Esophagus muscularis mucosa (tissue), 4 donors: ENCODE measurements around the gene SLC6A8. TPM values are rescaled to one million over a fixed set of nuclear protein-coding genes. Genes with fewer than 3 reads are reported as not detected.
"Not testable (repeated sequence)": the region's sequence is repeated elsewhere in the genome, so short reads cannot be mapped to it uniquely, and the experiment has no call there.

Experiments used
- DNase-seq: peaks from one replicate; pipeline ENCODE4 v3.0.0-alpha.2; 2017; ENCODE audit errors: extremely low spot score
- H3K27ac ChIP-seq, 4 donors: fragments of 200-600 bp; sonication (generic); replicated peaks in 1 of 4; 1 replicate in 3 of 4; 2 replicates in 1 of 4; pipeline ENCODE4 v1.5.1; 2016 to 2019; ENCODE audit warnings: mild to moderate bottlenecking in 1 of 4
- H3K27me3 ChIP-seq, 4 donors: fragments of 200-600 bp; sonication (generic); one replicate each; pipeline versions ENCODE4 v1.5.1 to v1.6.0; 2016 to 2019
- H3K36me3 ChIP-seq, 4 donors: fragments of 200-600 bp; sonication (generic); one replicate each; pipeline ENCODE4 v1.5.1; 2016 to 2019
- H3K4me1 ChIP-seq, 4 donors: fragments of 200-600 bp; sonication (generic); one replicate each; pipeline ENCODE4 v1.5.1; 2016 to 2019
- H3K4me3 ChIP-seq, 4 donors: fragments of 200-600 bp; sonication (generic); 1 replicate in 2 of 4; 2 replicates in 2 of 4; pipeline ENCODE4 v1.5.1; 2016 to 2019; ENCODE audit warnings: mild to moderate bottlenecking in 4 of 4, moderate library complexity in 1 of 4
- H3K9me3 ChIP-seq, 4 donors: fragments of 200-600 bp; sonication (generic); 1 replicate in 3 of 4; 2 replicates in 1 of 4; pipeline ENCODE4 v1.5.1; 2016 to 2019
- CTCF ChIP-seq, 3 experiments: fragments of 200-600 bp in 2 of 3; fragments of 450-650 bp in 1 of 3; sonication (generic) in 2 of 3; IDR thresholded peaks; one replicate each; pipeline ENCODE4 v1.5.1; 2017 to 2019; ENCODE audit warnings: antibody characterized with exemption in 3 of 3, mild to moderate bottlenecking in 2 of 3, moderate library complexity in 1 of 3
- EP300 ChIP-seq: sonication (generic); formaldehyde crosslinking; IDR thresholded peaks from one replicate; pipeline ENCODE4 v1.6.1; 2017; ENCODE audit warnings: antibody characterized with exemption
- POLR2A ChIP-seq: fragments of 450-650 bp; IDR thresholded peaks from one replicate; pipeline ENCODE4 v1.6.1; 2017; ENCODE audit warnings: antibody characterized with exemption, moderate library complexity, mild to moderate bottlenecking, low read depth
- POLR2AphosphoS5 ChIP-seq, 2 donors: sonication (generic); formaldehyde crosslinking; IDR thresholded peaks; one replicate each; pipeline ENCODE4 v1.6.1; 2017; ENCODE audit warnings: antibody characterized with exemption in 2 of 2
- WGBS: methylation state at CpG from one replicate; pipeline ENCODE4 v1.1.5; 2018; 5-methylcytosine and 5-hydroxymethylcytosine counted together
- intact Hi-C: fragments of 100-400 bp; cut with DNase I; formaldehyde crosslinking; loops from one replicate; pipeline ENCODE4 v1.15.1; 2023
- small RNA-seq, 3 donors: library from RNA; depleted of rRNA; stranded (forward); fragments of <200 nt; gene quantifications; one replicate each; pipeline ENCODE3, GENCODE V24; 2016
- total RNA-seq, 4 donors: library from RNA; depleted of rRNA; stranded (reverse); fragments of >200 nt; gene quantifications; one replicate each; pipeline versions ENCODE4 v1.1.0 to v1.2.1, GENCODE V29; 2016

SLC6A8 gene
- total RNA-seq, 4 donors from 2014 or later: 41.7 to 62.3 (median 45.6) TPM

- H3K36me3 ChIP-seq: peaks cover 0 to 23% (median 9%) of the 10 kb centered on the region in 4 donors
- peak in 1 of 2 donors; percentile 38 for TF ChIP-seq POLR2AphosphoS5 (IDR thresholded peaks at IDR 0.05)
- peak overlapping the region; percentile 23 to 30 (median 26) for H3K4me3 ChIP-seq
- peaks cover 0 to 21% (median 19%) of the 10 kb centered on the region in 4 donors for H3K4me1 ChIP-seq
- H3K9me3 ChIP-seq, intact Hi-C loops, DNase-seq, H3K27me3 ChIP-seq: not testable (repeated sequence)
- peak overlapping the region; percentile 57 to 61 (median 58) for H3K27ac ChIP-seq
- 44% methylated on average over 6 of the region's 35 CpGs for WGBS
These were observed 55.9 kb downstream of the SLC6A8 start for GRCh38 chrX:153743468-153744209.

- H3K27ac ChIP-seq: peak overlapping the region; percentile 57 to 61 (median 58)
- no peaks in the 10 kb centered on the region for H3K27me3 ChIP-seq
- peak overlapping the region; percentile 23 to 30 (median 26) for H3K4me3 ChIP-seq
- no peak for DNase-seq
- WGBS: 31% methylated on average over 29 of the region's 38 CpGs
- no peaks in the 10 kb centered on the region for H3K9me3 ChIP-seq
- H3K36me3 ChIP-seq: peaks cover 0 to 19% (median 9%) of the 10 kb centered on the region in 4 donors
- peaks cover 0 to 21% (median 19%) of the 10 kb centered on the region in 4 donors for H3K4me1 ChIP-seq
- TF ChIP-seq POLR2AphosphoS5 (IDR thresholded peaks at IDR 0.05): no peak
- no peak for TF ChIP-seq EP300
- no peak for TF ChIP-seq CTCF (IDR thresholded peaks at IDR 0.05)
- no peak for TF ChIP-seq POLR2A
- intact Hi-C loops: no loop called here
These were observed 56.7 kb downstream of the SLC6A8 start for GRCh38 chrX:153744210-153745066.

GRCh38 chrX:153745067-153745433 is 57.3 kb downstream of the SLC6A8 start:
- H3K27me3 ChIP-seq, H3K9me3 ChIP-seq, H3K4me3 ChIP-seq, intact Hi-C loops, DNase-seq: not testable (repeated sequence)
- 75% methylated on average over 5 of the region's 12 CpGs for WGBS
- Histone ChIP-seq H3K36me3 (peaks cover 0 to 17% (median 8%) of the 10 kb centered on the region in 4 donors), H3K4me1 (peaks cover 0 to 21% (median 19%) of the 10 kb centered on the region in 4 donors), H3K27ac (peak overlapping the region in 1 of 4 donors; percentile 57)

Small RNAs within 50 kb of the gene (small RNA-seq; reads per million reads assigned to genes)
- gene RN7SL687P: 0 reads per million in 3 donors

Other genes with a start within 250 kb of the SLC6A8 start
- 1 to 10 TPM in 2 of 4 donors, under 1 TPM in 1, not detected in 1; 0.78 to 2.3 (median 1.2) TPM for gene TREX2, start 241.9 kb upstream of the SLC6A8 start, total RNA-seq
- 10 to 100 TPM; 23.4 to 25.8 (median 24.2) TPM for gene HAUS7, start 217.3 kb upstream of the SLC6A8 start, total RNA-seq
- 10 to 100 TPM; 16.6 to 77.8 (median 21.5) TPM for gene BGN, start 192.9 kb upstream of the SLC6A8 start, total RNA-seq
- gene ATP2B3, start 170.3 kb upstream of the SLC6A8 start, total RNA-seq: under 1 TPM; under 0.01 to 0.33 (median 0.21) TPM
- 10 to 100 TPM; 38.6 to 58.3 (median 49.8) TPM for gene CCNQ, start 88.8 kb upstream of the SLC6A8 start, total RNA-seq
- gene DUSP9, start 40.7 kb upstream of the SLC6A8 start, total RNA-seq: not detected
- gene PNCK, start 14.1 kb upstream of the SLC6A8 start, total RNA-seq: 10 to 100 TPM; 20.5 to 67.8 (median 26.0) TPM
- gene BCAP31, start 36.5 kb downstream of the SLC6A8 start, total RNA-seq: 100 to 1,000 TPM in 2 of 4 donors, 10 to 100 TPM in 2; 76.4 to 129 (median 101) TPM
- gene ABCD1, start 36.9 kb downstream of the SLC6A8 start, total RNA-seq: 10 to 100 TPM; 18.4 to 36.2 (median 25.1) TPM
- 10 to 100 TPM in 3 of 4 donors, 1 to 10 TPM in 1; 6.1 to 21.9 (median 17.6) TPM for gene PLXNB3, start 76.3 kb downstream of the SLC6A8 start, total RNA-seq
- gene SRPK3, start 93.1 kb downstream of the SLC6A8 start, total RNA-seq: 1 to 10 TPM in 2 of 4 donors, under 1 TPM in 2; 0.52 to 2.2 (median 1.1) TPM
- gene IDH3G, start 106.4 kb downstream of the SLC6A8 start, total RNA-seq: 10 to 100 TPM; 52.3 to 76.3 (median 70.3) TPM
- 100 to 1,000 TPM; 100 to 115 (median 109) TPM for gene SSR4, start 106.7 kb downstream of the SLC6A8 start, total RNA-seq
- gene PDZD4, start 142.6 kb downstream of the SLC6A8 start, total RNA-seq: 10 to 100 TPM; 20.0 to 48.4 (median 36.9) TPM
- gene L1CAM, start 198.2 kb downstream of the SLC6A8 start, total RNA-seq: 10 to 100 TPM; 22.4 to 47.9 (median 30.0) TPM
- 1 to 10 TPM; 1.2 to 7.6 (median 4.5) TPM for gene AVPR2, start 216.7 kb downstream of the SLC6A8 start, total RNA-seq
- gene ARHGAP4, start 238.3 kb downstream of the SLC6A8 start, total RNA-seq: 10 to 100 TPM; 15.9 to 22.4 (median 17.7) TPM
- gene NAA10, start 247.1 kb downstream of the SLC6A8 start, total RNA-seq: 100 to 1,000 TPM in 2 of 4 donors, 10 to 100 TPM in 2; 89.3 to 106 (median 95.4) TPM